Small intestine (tissue), 7 donors: ENCODE results near the gene SPPL2B. TPM values are rescaled to one million over a fixed set of nuclear protein-coding genes. Genes with fewer than 3 reads are reported as not detected.

ENCODE experiments used
- DNase-seq, 2 donors: peaks; one replicate each; pipeline versions ENCODE4 v3.0.0 to v3.0.0-alpha.2; 2013
- FAIRE-seq: peaks from 2 replicates; lab custom pipeline; 2012; peaks lifted over from hg19 to GRCh38; lab: Jason Lieb, UNC
- H3K27ac ChIP-seq, 3 donors: one replicate each; pipeline ENCODE4 v1.5.1; 2013; ENCODE audit warnings: low read length in 2 of 3, mild to moderate bottlenecking in 2 of 3, control low read depth in 1 of 3, inconsistent platforms in 1 of 3, low read depth in 1 of 3, moderate library complexity in 1 of 3
- H3K27me3 ChIP-seq, 3 donors: one replicate each; pipeline ENCODE4 v1.6.1; 2013; ENCODE audit warnings: low read length in 3 of 3, inconsistent platforms in 1 of 3; ENCODE audit not compliant: control insufficient read depth in 3 of 3, insufficient read depth in 3 of 3
- H3K36me3 ChIP-seq, 3 donors: one replicate each; pipeline ENCODE4 v1.6.1; 2013; ENCODE audit warnings: low read length in 3 of 3, inconsistent platforms in 1 of 3, low read depth in 1 of 3, mild to moderate bottlenecking in 1 of 3, moderate library complexity in 1 of 3; ENCODE audit not compliant: control insufficient read depth in 3 of 3, insufficient read depth in 2 of 3
- H3K4me1 ChIP-seq, 3 donors: one replicate each; pipeline ENCODE4 v1.6.1; 2013; ENCODE audit warnings: low read length in 2 of 3, inconsistent platforms in 1 of 3, low read depth in 1 of 3, mild to moderate bottlenecking in 1 of 3, moderate library complexity in 1 of 3; ENCODE audit not compliant: control insufficient read depth in 3 of 3, insufficient read depth in 2 of 3
- H3K4me3 ChIP-seq, 3 donors: one replicate each; pipeline ENCODE4 v1.5.1; 2013; ENCODE audit warnings: low read length in 3 of 3, control low read depth in 1 of 3, inconsistent platforms in 1 of 3, low read depth in 1 of 3, mild to moderate bottlenecking in 1 of 3, moderate library complexity in 1 of 3
- H3K9me3 ChIP-seq, 2 donors: one replicate each; pipeline ENCODE4 v1.6.1; 2013; ENCODE audit warnings: low read depth in 1 of 2, low read length in 1 of 2; ENCODE audit not compliant: control insufficient read depth in 2 of 2, insufficient read depth in 1 of 2
- WGBS, 3 donors: extraction: QIAGEN DNeasy Blood & Tissue Kit; methylation state at CpG; one replicate each; pipeline ENCODE4 v1.1.7; 2013; 5-methylcytosine and 5-hydroxymethylcytosine counted together
- polyA plus RNA-seq, 4 donors: library from polyadenylated mRNA; stranded (reverse) in 3 of 4; unstranded in 1 of 4; fragments of 200-250 nt in 3 of 4; fragments of 120-200 nt in 1 of 4; gene quantifications; one replicate each; pipeline versions ENCODE4 v1.2.1 to v1.2.3, GENCODE V29; 2013
- donor health status: healthy with polysubstance abuse.
- donor health status: control.
- donor health status: control.
- donor health status: Bipolar disorder and iron deficiency.
- donor health status: healthy.

Gene SPPL2B
- polyA plus RNA-seq, 4 donors, result 69.3 to 109 (median 78.2) TPM

- H3K4me3 ChIP-seq, result no peak overlapping the region
- H3K27me3 ChIP-seq, result no peaks in the 10 kb centered on the region
- peaks cover 0 to 11% (median 0%) of the 10 kb centered on the region in 3 donors for H3K4me1 ChIP-seq
- no peak for FAIRE-seq
- DNase-seq, result no peak
- no peaks in the 10 kb centered on the region for H3K9me3 ChIP-seq
- no peak overlapping the region for H3K27ac ChIP-seq
- WGBS, 3 donors, result 91 to 94% (median 92%) methylated on average over 36 to 38 of the region's 38 CpGs
- peaks cover 3 to 91% (median 4%) of the 10 kb centered on the region in 3 donors for H3K36me3 ChIP-seq
These were observed 12.2 kb downstream of the SPPL2B start for GRCh38 chr19:2340496-2341243.

GRCh38 chr19:2341244-2341751 lies 12.8 kb downstream of the SPPL2B start:
- no peak overlapping the region for H3K4me3 ChIP-seq
- no peaks in the 10 kb centered on the region for H3K9me3 ChIP-seq
- FAIRE-seq (no peak), DNase-seq (no peak)
- H3K27me3 ChIP-seq, result no peaks in the 10 kb centered on the region
- H3K36me3 ChIP-seq, result peaks cover 3 to 95% (median 4%) of the 10 kb centered on the region in 3 donors
- H3K4me1 ChIP-seq, result peaks cover 0 to 15% (median 0%) of the 10 kb centered on the region in 3 donors
- no peak overlapping the region for H3K27ac ChIP-seq
- WGBS, 3 donors, result 62 to 76% (median 69%) methylated on average over 24 of the region's 24 CpGs

- Histone ChIP-seq H3K9me3 (no peaks in the 10 kb centered on the region), H3K4me1 (peaks cover 0 to 12% (median 0%) of the 10 kb centered on the region in 3 donors), H3K27ac (no peak overlapping the region), H3K4me3 (no peak overlapping the region), H3K27me3 (no peaks in the 10 kb centered on the region), H3K36me3 (peaks cover 3 to 95% (median 4%) of the 10 kb centered on the region in 3 donors)
- 37 to 70% (median 49%) methylated on average over 15 of the region's 15 CpGs for WGBS, 3 donors
- DNase-seq, result no peak
- no peak for FAIRE-seq
These were observed 13.5 kb downstream of the SPPL2B start for GRCh38 chr19:2341982-2342381.

- Histone ChIP-seq H3K36me3 (peaks cover 3 to 88% (median 4%) of the 10 kb centered on the region in 3 donors), H3K4me1 (peaks cover 0 to 4% (median 0%) of the 10 kb centered on the region in 3 donors), H3K27ac (no peak overlapping the region), H3K4me3 (no peak overlapping the region), H3K27me3 (no peaks in the 10 kb centered on the region), H3K9me3 (no peaks in the 10 kb centered on the region)
- WGBS, 3 donors, result 95 to 96% (median 96%) methylated on average over 26 to 29 of the region's 29 CpGs
- DNase-seq, result no peak
- FAIRE-seq, result no peak
These were observed 14.3 kb downstream of the SPPL2B start for GRCh38 chr19:2342656-2343288.

GRCh38 chr19:2343289-2343982 lies 15.0 kb downstream of the SPPL2B start:
- peaks cover 0 to 4% (median 0%) of the 10 kb centered on the region in 3 donors for H3K4me1 ChIP-seq
- no peak overlapping the region for H3K27ac ChIP-seq
- H3K4me3 ChIP-seq, result no peak overlapping the region
- H3K27me3 ChIP-seq, result no peaks in the 10 kb centered on the region
- peaks cover 3 to 83% (median 4%) of the 10 kb centered on the region in 3 donors for H3K36me3 ChIP-seq
- WGBS, 3 donors, result 92 to 93% (median 93%) methylated on average over 22 to 31 of the region's 31 CpGs
- H3K9me3 ChIP-seq, result no peaks in the 10 kb centered on the region
- no peak for DNase-seq
- no peak for FAIRE-seq

GRCh38 chr19:2344381-2344870 lies 15.9 kb downstream of the SPPL2B start:
- no peak overlapping the region for H3K4me3 ChIP-seq
- H3K9me3 ChIP-seq, result peaks cover 0 to 2% of the 10 kb centered on the region in 2 donors
- no peak for FAIRE-seq
- peaks cover 0 to 4% (median 0%) of the 10 kb centered on the region in 3 donors for H3K4me1 ChIP-seq
- DNase-seq, result no peak
- H3K27me3 ChIP-seq, result no peaks in the 10 kb centered on the region
- peaks cover 3 to 79% (median 4%) of the 10 kb centered on the region in 3 donors for H3K36me3 ChIP-seq
- WGBS, 3 donors, result 90 to 94% (median 93%) methylated on average over 16 to 24 of the region's 24 CpGs
- H3K27ac ChIP-seq, result no peak overlapping the region

- Histone ChIP-seq H3K36me3 (peaks cover 3 to 79% (median 4%) of the 10 kb centered on the region in 3 donors), H3K4me1 (peaks cover 0 to 4% (median 0%) of the 10 kb centered on the region in 3 donors), H3K9me3 (peaks cover 0 to 2% of the 10 kb centered on the region in 2 donors), H3K27ac (no peak overlapping the region), H3K27me3 (no peaks in the 10 kb centered on the region), H3K4me3 (no peak overlapping the region)
- WGBS, 3 donors, result 90 to 96% (median 95%) methylated on average over 13 to 17 of the region's 17 CpGs
- DNase-seq (no peak), FAIRE-seq (no peak)
These were observed 16.6 kb downstream of the SPPL2B start for GRCh38 chr19:2345076-2345475.
